Putamen (tissue), 1 donor: ENCODE data around the gene TRPM7.
"Not testable (repeated sequence)": the region's sequence is repeated elsewhere in the genome, so short reads cannot be mapped to it uniquely, and the experiment has no call there.

Source experiments
- DNase-seq: peaks from one replicate; pipeline ENCODE4 v3.0.0-alpha.2; 2016; ENCODE audit warnings: low spot score

The TRPM7 gene

GRCh38 chr15:50655555-50655954 is 31.0 kb downstream of the TRPM7 start:
- no peak for DNase-seq

GRCh38 chr15:50653156-50653743 is 33.3 kb downstream of the TRPM7 start:
- no peak for DNase-seq

- DNase-seq = no peak
Observed at GRCh38 chr15:50652671-50653070, 33.9 kb downstream of the TRPM7 start.

DNA sequence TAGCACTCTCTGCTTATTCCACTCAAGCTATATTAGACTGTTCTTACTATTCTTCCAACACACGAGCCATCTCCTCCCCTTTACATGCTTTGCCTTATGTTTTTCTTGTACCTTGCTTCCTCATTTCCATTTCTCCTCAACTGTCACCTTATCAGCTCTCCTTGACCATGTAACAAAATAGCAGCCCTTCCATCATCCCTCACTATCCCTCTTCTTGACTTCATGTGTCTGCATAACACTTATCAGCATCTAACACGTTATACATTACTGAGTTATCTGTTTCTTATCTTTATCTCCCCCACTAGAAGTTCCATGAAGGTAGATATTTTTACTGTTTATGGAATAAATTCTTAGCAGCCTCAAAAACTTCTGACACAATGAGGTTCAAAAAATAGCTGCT is 45.3 kb downstream of the TRPM7 start:
- no peak for DNase-seq

DNA sequence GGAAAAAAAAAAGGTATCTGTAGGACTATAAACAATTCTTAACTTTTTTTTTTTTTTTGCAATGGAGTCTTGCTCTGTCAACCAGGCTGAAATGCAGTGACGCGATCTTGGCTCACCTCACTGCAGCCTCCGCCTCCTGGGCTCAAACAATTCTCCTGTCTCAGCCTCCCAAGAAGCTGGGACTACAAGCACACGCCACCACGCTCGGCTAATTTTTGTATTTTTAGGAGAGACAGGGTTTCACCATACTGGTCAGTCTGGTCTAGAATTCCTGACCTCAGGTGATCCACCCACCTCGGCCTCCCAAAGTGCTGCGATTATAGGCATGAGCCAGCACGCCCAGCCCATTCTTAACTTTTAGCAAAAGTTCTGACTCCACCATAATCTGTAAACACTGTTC is 50.5 kb downstream of the TRPM7 start:
- no peak for DNase-seq

DNA sequence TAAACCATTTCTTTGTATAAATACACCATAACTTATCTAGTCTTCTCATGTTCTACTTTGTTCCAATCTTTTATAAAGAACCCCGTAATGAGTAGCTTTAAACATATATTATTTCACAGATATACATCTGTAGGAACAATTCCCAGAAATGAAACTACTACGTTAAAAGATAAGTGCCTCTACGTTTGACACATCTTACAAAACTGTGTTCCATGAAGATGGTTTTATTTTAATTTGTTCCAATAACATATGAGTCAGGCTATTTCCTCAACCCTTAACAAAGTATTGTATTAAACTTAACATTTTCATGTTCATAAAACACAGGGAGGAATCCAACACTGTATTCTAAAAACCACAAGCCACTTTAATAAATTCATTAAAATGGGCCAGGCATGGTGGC is 52.9 kb downstream of the TRPM7 start:
- DNase-seq = no peak

DNA sequence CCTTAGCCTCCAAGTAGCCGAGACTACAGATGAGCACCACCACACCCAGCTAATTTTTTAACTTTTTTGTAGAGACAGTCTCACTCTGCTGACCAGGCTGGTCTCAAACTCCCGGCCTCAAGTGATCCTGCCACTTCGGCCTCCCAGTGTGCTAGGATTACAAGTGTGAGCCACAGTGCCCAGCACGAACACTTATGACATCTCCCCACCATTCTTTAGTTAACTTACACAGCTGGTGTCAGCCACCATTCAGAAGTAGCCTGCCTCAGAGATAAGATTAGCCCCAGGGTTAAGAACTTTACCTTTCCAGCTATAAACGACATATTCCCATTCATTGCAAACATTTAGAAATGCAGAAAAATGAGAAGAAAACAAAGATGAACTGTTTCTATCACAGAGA is 58.2 kb downstream of the TRPM7 start:
- DNase-seq = no peak

- DNase-seq = peak; percentile 6
Observed at GRCh38 chr15:50627351-50628055, 59.1 kb downstream of the TRPM7 start.

DNA sequence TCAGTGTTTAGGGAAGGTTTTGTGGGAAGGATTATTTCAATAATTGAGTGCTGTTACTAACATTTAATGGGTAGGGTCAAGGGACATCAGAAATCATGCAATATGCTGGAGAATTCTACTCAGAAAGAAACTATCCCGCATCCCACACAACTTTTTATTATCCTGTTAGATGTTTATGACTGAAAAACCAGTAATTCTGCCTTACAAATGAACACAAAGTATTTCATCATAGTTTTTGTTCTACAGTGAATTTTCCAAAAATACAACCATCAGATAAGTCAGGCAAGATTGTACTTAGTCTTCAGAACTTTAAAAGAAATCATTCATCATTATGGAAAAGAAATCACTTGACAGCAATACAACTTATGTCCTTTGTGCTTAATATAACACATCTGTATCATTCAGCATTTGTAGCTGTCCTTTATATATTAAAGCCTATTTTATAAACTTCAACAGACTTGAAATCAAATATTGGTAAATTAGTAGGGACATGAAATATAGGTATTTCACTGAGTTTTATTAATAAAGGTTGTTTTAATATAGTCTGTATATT is 61.9 kb downstream of the TRPM7 start:
- no peak for DNase-seq

GRCh38 chr15:50622361-50622943 is 64.1 kb downstream of the TRPM7 start:
- DNase-seq = not testable (repeated sequence)

DNA sequence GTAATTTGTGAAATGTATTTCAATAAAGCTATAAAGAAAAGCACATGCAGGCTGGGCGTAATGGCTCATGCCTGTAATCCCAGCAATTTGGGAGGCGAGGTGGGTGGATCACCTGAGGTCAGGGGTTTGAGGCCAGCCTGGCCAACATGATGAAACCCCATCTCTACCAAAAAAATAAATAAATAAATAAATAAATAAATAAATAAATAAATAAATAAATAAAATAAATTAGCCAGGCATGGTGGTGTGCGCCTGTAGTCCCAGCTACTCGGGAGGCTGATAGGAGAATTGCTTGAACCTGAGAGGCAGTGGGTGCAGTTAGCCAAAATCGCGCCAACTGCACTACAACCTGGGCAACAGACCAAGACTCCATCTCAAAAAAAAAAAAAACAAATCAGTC is 69.6 kb downstream of the TRPM7 start:
- DNase-seq = not testable (repeated sequence)

GRCh38 chr15:50616554-50616953 is 70.0 kb downstream of the TRPM7 start:
- not testable (repeated sequence) for DNase-seq

DNA sequence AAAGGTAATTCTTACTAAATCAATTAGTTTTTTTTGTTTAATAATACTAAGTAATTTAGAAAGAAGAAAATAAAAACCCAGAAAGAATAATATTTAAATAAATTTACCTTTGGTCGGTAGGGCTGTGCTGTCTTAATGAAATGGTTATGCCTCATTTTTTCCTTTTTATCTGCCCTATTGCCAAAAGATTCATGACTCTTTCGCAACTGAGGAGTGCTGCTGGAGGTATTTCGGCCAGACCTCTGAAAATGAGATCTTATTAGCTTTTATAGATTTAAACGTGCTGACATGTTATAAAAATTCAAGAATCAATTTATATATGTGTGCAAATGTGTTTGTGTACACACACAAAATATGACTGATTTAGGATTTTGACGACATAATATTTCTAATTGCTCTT is 73.0 kb downstream of the TRPM7 start:
- no peak for DNase-seq

GRCh38 chr15:50607129-50607528 is 79.5 kb downstream of the TRPM7 start:
- no peak for DNase-seq

DNA sequence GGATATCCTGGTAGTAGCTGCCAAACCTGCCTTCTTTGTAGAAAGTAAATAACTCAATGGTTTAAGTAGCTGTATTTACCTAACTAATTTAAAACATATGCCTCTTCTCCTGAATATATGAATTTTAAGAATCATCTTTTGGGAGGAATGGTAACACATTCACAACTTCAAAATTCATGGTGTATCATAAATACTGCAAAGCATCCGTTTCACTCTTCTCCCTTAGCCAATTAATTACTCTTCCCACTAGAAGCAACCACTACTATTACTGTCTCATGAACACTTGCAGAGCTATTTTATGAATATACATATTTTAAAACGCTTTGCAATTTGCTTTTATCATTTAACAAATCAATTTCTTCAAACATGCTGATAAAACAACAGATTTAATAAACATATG is 81.1 kb downstream of the TRPM7 start:
- no peak for DNase-seq

DNA sequence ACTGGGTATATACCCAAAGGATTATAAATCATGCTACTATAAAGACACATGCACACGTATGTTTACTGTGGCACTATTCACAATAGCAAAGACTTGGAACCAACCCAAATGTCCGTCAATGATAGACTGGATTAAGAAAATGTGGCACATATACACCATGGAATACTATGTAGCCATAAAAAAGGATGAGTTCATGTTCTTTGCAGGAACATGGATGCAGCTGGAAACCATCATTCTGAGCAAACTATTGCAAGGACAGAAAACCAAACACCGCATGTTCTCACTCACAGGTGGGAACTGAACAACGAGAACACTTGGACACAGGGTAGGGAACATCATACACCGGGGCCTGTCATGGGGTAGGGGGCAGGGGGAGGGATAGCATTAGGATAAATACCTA is 84.6 kb downstream of the TRPM7 start:
- DNase-seq = not testable (repeated sequence)

- DNase-seq = no peak
Observed at GRCh38 chr15:50594311-50594710, 92.3 kb downstream of the TRPM7 start.

GRCh38 chr15:50593761-50594160 is 92.8 kb downstream of the TRPM7 start:
- DNase-seq = no peak

DNA sequence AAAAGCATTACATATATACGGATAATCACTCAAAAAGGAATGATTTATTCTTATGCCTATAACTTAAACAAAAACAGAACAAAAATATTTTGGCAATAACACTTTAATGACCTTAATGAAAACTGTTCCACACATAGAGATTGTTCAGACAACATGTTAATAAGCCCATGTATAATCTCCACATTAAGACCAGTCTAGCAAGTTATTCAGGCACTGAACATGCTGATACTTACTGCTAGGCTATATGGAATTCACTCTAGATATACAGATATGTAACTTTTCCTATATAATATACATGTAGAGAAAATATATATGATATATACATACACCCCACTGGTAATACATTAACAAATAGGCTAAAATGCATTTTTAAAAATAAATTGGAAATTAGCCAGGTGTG is 96.3 kb downstream of the TRPM7 start:
- DNase-seq = no peak

DNA sequence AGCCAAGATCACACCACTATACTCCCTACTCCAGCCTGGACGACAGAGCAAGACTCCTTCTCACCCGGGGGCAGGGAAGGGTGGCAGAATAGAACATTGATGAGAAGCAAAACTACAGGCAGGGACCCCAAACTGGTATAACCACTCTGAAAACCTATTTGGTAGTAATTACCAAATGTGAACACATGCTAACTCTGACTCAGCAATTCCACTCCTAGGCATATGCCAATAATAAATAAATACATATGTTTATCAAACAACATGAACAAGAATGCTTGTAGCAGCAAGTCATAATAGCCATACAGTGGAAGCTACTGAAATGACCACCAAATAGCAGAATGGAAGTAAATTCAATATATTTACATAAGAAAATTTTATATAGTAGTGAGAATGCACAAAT is 109.1 kb downstream of the TRPM7 start:
- no peak for DNase-seq

GRCh38 chr15:50576166-50576565 is 110.4 kb downstream of the TRPM7 start:
- no peak for DNase-seq

DNA sequence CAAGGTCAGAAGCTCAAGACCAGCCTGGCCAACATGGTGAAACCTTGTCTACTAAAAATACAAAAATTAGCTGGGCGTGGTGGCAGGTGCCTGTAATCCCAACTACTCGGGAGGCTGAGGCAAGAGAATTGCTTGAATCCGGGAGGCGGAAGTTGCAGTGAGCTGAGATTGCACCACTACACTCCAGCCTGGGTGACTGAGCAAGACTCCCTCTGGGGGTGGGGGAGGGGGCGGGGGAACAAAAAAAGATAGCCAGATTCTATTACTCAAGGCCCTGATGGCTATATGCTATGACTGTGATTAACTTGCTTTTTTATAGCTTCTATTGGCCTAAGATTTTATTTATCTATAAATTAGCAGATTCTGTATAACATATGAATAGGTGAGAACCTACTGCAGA is 112.8 kb downstream of the TRPM7 start:
- not testable (repeated sequence) for DNase-seq

- DNase-seq = no peak
Observed at GRCh38 chr15:50563756-50564155, 122.8 kb downstream of the TRPM7 start.
